Glutamatergic neuron (in vitro differentiated cells): ENCODE results near the gene KLHL20. TPM values are rescaled to one million over a fixed set of nuclear protein-coding genes. Genes with fewer than 3 reads are reported as not detected.
"Not testable (repeated sequence)": the region's sequence is repeated elsewhere in the genome, so short reads cannot be mapped to it uniquely, and the experiment has no call there.

Experiments used
- DNase-seq: peaks from one replicate; pipeline ENCODE4 v3.0.0; 2022
- H3K27ac Mint-ChIP-seq: one replicate; pipeline ENCODE4 v1.8.0; 2020; ENCODE audit warnings: mild to moderate bottlenecking, mixed read lengths, inconsistent platforms; ENCODE audit not compliant: unreplicated experiment
- H3K27me3 Mint-ChIP-seq: one replicate; pipeline ENCODE4 v1.8.0; 2020; ENCODE audit warnings: mild to moderate bottlenecking, moderate library complexity, mixed read lengths, inconsistent platforms; ENCODE audit not compliant: unreplicated experiment
- H3K36me3 Mint-ChIP-seq: one replicate; pipeline ENCODE4 v1.8.0; 2020; ENCODE audit warnings: mild to moderate bottlenecking, mixed read lengths, inconsistent platforms; ENCODE audit not compliant: unreplicated experiment
- H3K4me1 Mint-ChIP-seq: one replicate; pipeline ENCODE4 v1.8.0; 2020; ENCODE audit warnings: mild to moderate bottlenecking, low read depth, mixed read lengths, inconsistent platforms; ENCODE audit not compliant: unreplicated experiment
- H3K4me3 Mint-ChIP-seq: one replicate; pipeline ENCODE4 v1.8.0; 2020; ENCODE audit warnings: mild to moderate bottlenecking, mixed read lengths, inconsistent platforms; ENCODE audit not compliant: unreplicated experiment
- H3K9me3 Mint-ChIP-seq: one replicate; pipeline ENCODE4 v1.8.0; 2020; ENCODE audit warnings: mild to moderate bottlenecking, moderate library complexity, mixed read lengths, inconsistent platforms; ENCODE audit not compliant: unreplicated experiment
- long read RNA-seq: library from polyadenylated mRNA; unstranded; transcript quantifications from one replicate; pipeline ENCODE4 v2.0.0, GENCODE V29; 2020; ENCODE audit not compliant: unreplicated experiment
- total RNA-seq: library from RNA; stranded (reverse); fragmentation: NEBNext Ultra II Directional; extraction: Animal tissue kit (Norgen Biotek cat#: 25700); gene quantifications from one replicate; pipeline ENCODE4 v1.2.1, GENCODE V29; 2021; ENCODE audit not compliant: unreplicated experiment
- TF ChIP-seq, protein P1 (sequence below): fragments of 200-600 bp; sonication (generic); IDR thresholded peaks from one replicate; pipeline ENCODE4 v1.5.0; 2021; ENCODE audit not compliant: partially characterized antibody, unreplicated experiment

Gene KLHL20, protein sequence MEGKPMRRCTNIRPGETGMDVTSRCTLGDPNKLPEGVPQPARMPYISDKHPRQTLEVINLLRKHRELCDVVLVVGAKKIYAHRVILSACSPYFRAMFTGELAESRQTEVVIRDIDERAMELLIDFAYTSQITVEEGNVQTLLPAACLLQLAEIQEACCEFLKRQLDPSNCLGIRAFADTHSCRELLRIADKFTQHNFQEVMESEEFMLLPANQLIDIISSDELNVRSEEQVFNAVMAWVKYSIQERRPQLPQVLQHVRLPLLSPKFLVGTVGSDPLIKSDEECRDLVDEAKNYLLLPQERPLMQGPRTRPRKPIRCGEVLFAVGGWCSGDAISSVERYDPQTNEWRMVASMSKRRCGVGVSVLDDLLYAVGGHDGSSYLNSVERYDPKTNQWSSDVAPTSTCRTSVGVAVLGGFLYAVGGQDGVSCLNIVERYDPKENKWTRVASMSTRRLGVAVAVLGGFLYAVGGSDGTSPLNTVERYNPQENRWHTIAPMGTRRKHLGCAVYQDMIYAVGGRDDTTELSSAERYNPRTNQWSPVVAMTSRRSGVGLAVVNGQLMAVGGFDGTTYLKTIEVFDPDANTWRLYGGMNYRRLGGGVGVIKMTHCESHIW
- total RNA-seq, result 30.5 TPM
- long read RNA-seq, transcript KLHL20-201 (12 exons, 3,421 nt), result major isoform, 6 of 9 reads
- long read RNA-seq, partial matches to known transcripts, result 1 of 9 reads
- long read RNA-seq, other reads (novel, unspliced or antisense), result 2 of 9 reads

DNA sequence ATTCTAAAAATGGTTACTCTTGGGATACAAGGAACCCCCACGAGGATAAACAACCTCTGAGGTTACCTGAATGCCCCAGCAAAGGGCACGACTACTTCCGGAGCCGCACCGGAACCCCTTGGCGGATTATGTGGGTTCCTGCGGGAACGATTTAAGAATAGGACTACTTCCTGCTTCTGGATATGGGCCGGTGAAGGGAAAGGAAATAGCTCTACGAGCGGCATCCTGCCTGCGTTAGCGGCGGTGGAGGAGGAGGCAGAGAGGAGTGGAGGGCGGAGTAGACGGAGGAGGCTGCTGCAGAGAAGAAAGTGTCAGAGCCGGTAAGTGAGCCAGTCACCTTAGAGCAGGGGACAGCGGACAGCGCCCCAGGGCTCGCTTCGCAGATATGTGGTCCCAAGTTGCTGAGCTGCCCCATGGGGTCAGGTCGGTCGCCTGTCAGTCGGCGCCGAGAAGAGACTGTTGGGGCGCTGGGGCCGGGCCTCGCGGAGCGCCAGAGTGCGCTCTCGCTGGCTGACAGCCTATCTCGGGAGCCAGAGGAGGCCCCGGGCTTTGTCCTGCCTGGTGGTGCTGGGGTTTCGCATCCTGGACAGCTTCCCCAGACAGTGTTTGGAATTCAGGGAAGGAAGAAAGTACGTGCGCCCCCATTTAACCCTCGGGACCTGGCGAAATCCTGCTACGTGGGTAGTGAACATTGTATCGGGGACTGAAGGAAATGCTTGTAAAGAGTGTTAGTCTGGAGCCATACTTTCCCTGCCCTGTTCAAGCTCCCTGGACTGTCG lies at the start of gene KLHL20:
TSS of gene KLHL20 (plus strand) at position 223 of the 779 bp plus-strand sequence. CDS start 1,063 bp downstream, outside the sequence.
- peak; percentile 82 for DNase-seq
- H3K27me3 Mint-ChIP-seq, result peaks cover 4% of the 10 kb centered on the region
- H3K4me1 Mint-ChIP-seq, result peaks cover 3% of the 10 kb centered on the region
- peak within 1 kb of the TSS; percentile 99 for H3K4me3 Mint-ChIP-seq
- peak within 1 kb of the TSS; percentile 96 for H3K27ac Mint-ChIP-seq
- H3K9me3 Mint-ChIP-seq, result peaks cover 2% of the 10 kb centered on the region
- TF ChIP-seq, protein P1, sequence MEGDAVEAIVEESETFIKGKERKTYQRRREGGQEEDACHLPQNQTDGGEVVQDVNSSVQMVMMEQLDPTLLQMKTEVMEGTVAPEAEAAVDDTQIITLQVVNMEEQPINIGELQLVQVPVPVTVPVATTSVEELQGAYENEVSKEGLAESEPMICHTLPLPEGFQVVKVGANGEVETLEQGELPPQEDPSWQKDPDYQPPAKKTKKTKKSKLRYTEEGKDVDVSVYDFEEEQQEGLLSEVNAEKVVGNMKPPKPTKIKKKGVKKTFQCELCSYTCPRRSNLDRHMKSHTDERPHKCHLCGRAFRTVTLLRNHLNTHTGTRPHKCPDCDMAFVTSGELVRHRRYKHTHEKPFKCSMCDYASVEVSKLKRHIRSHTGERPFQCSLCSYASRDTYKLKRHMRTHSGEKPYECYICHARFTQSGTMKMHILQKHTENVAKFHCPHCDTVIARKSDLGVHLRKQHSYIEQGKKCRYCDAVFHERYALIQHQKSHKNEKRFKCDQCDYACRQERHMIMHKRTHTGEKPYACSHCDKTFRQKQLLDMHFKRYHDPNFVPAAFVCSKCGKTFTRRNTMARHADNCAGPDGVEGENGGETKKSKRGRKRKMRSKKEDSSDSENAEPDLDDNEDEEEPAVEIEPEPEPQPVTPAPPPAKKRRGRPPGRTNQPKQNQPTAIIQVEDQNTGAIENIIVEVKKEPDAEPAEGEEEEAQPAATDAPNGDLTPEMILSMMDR, result no peak
- H3K36me3 Mint-ChIP-seq, result no peaks in the 10 kb centered on the region

DNA sequence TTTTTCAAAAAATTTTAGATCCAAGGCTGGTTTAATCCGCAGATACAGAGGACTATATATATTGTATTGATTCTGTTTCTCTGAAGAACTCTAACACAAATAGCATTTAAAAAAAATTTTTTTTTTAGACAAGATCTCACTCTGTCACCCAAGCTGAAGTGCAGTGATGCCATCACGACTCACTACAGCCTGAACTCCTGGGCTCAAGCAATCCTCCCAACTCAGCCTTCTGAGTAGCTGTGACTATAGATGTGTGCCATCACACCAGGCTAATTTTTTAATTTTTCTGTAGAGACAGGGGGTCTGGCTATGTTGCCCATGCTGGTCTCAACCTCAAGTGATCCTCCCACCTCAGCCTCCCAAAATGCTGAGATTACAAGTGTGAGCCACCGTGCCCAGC lies 48.1 kb upstream of the KLHL20 start:
- Mint-ChIP-seq H3K4me1 (peaks cover 3% of the 10 kb centered on the region), H3K27ac (no peak overlapping the region), H3K36me3 (no peaks in the 10 kb centered on the region), H3K9me3 (peaks cover 11% of the 10 kb centered on the region), H3K4me3 (no peak overlapping the region), H3K27me3 (peaks cover 8% of the 10 kb centered on the region)
- TF ChIP-seq, protein P1, result no peak
- no peak for DNase-seq

DNA sequence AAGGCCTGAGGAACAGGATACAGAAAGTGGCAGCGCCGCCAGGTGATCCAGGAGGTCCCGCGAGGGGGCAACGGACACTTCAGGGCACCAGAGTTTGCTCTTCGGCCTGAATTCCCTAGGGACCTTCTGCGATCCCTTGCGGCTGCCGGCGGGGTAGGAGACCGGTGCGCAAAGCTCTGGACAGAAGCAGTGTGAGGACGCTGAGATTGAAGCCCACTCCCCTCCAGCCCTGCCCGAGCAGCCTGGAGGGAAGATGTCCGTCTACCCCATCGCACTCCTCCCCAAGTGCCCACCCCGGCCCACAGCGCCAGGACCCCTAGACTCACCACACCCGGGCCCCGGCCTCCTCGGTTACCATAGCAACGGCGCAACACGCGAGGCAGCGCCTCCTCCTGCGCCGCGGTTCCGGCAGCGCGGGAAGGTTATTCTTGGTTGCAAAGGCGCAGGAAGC lies 45.3 kb upstream of the KLHL20 start, which contains the start of gene ANKRD45:
TSS of gene ANKRD45 (minus strand) at position 361 of the 451 bp plus-strand sequence. CDS start 10,433 bp downstream, outside the sequence.
- Mint-ChIP-seq H3K27me3 (peaks cover 8% of the 10 kb centered on the region), H3K4me1 (peaks cover 3% of the 10 kb centered on the region), H3K4me3 (peak within 1 kb of the TSS; percentile 93), H3K9me3 (peaks cover 15% of the 10 kb centered on the region), H3K27ac (peak within 1 kb of the TSS; percentile 79), H3K36me3 (no peaks in the 10 kb centered on the region)
- DNase-seq, result peak; percentile 80
- TF ChIP-seq, protein P1, result no peak

DNA sequence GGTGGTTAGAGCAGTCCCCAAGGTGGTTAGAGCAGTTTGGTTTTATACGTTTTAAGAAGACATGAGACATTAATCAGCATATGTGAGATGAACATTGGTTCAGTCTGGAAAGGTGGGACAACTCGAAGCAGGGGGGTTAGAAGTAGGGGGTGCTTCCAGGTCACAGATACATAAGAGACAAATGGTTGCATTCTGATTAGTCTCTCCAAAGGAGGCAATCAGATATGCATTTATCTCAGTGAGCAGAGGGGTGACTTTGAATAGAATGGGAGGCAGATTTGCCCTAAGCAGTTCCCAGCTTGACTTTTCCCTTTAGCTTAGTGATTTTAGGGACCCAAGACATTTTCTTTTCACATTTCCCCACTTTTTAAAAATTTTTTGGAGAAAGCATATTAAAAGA lies 40.3 kb upstream of the KLHL20 start:
- not testable (repeated sequence) for H3K27me3 Mint-ChIP-seq, H3K27ac Mint-ChIP-seq, H3K4me1 Mint-ChIP-seq, H3K36me3 Mint-ChIP-seq, H3K4me3 Mint-ChIP-seq, DNase-seq
- peaks cover 14% of the 10 kb centered on the region for H3K9me3 Mint-ChIP-seq

- H3K27me3 Mint-ChIP-seq, H3K27ac Mint-ChIP-seq, DNase-seq, H3K9me3 Mint-ChIP-seq, H3K4me1 Mint-ChIP-seq, H3K4me3 Mint-ChIP-seq, H3K36me3 Mint-ChIP-seq: not testable (repeated sequence)
Measured at GRCh38 chr1:173680152-173680551, 34.6 kb upstream of the KLHL20 start.
